Tibial artery (tissue), 4 donors: Measurements from ENCODE around the gene ADCY4.

Experiments used
- DNase-seq, 2 donors: peaks; one replicate each; pipeline ENCODE4 v3.0.0-alpha.2; 2019
- H3K27ac ChIP-seq, 2 donors: fragments of 200-600 bp; sonication (generic) in 1 of 2; 1 replicate in 1 of 2; 2 replicates in 1 of 2; pipeline ENCODE4 v1.5.1; 2018 to 2019; ENCODE audit warnings: mild to moderate bottlenecking in 1 of 2
- H3K27me3 ChIP-seq, 2 donors: fragments of 200-600 bp; sonication (generic) in 1 of 2; one replicate each; pipeline versions ENCODE4 v1.5.1 to v1.6.0; 2016 to 2019
- H3K36me3 ChIP-seq, 3 donors: fragments of 200-600 bp; sonication (generic) in 2 of 3; one replicate each; pipeline ENCODE4 v1.5.1; 2016 to 2019; ENCODE audit warnings: mild to moderate bottlenecking in 2 of 3
- H3K4me1 ChIP-seq, 4 donors: fragments of 200-600 bp; sonication (generic) in 2 of 4; 1 replicate in 3 of 4; 2 replicates in 1 of 4; pipeline ENCODE4 v1.5.1; 2016 to 2019
- H3K4me3 ChIP-seq, 2 donors: fragments of 200-600 bp; sonication (generic) in 1 of 2; 1 replicate in 1 of 2; 2 replicates in 1 of 2; pipeline ENCODE4 v1.5.1; 2018 to 2019; ENCODE audit warnings: mild to moderate bottlenecking in 2 of 2
- H3K9me3 ChIP-seq, 3 donors: fragments of 200-600 bp; sonication (generic) in 1 of 3; one replicate each; pipeline ENCODE4 v1.5.1; 2016 to 2019
- CTCF ChIP-seq, 2 experiments: fragments of 200-600 bp in 1 of 2; fragments of 450-650 bp in 1 of 2; IDR thresholded peaks; one replicate each; pipeline ENCODE4 v1.5.1; 2017 to 2019; ENCODE audit warnings: antibody characterized with exemption in 2 of 2, mild to moderate bottlenecking in 1 of 2, moderate library complexity in 1 of 2
- intact Hi-C: fragments of 100-400 bp; cut with DNase I; formaldehyde crosslinking; loops from one replicate; pipeline ENCODE4 v1.15.0; 2023; ENCODE audit warnings: low total_unique reads

ADCY4 gene

GRCh38 chr14:24313913-24314312, 21.0 kb downstream of the ADCY4 start:
- peaks cover 0 to 37% (median 23%) of the 10 kb centered on the region in 4 donors for H3K4me1 ChIP-seq
- H3K27ac ChIP-seq, result no peak overlapping the region
- TF ChIP-seq CTCF (IDR thresholded peaks at IDR 0.05), result no peak
- no peaks in the 10 kb centered on the region for H3K9me3 ChIP-seq
- peaks cover 0 to 37% of the 10 kb centered on the region in 2 donors for H3K27me3 ChIP-seq
- no peak for DNase-seq
- H3K4me3 ChIP-seq, result no peak overlapping the region
- no peaks in the 10 kb centered on the region for H3K36me3 ChIP-seq
- intact Hi-C loops, result no loop called here

GRCh38 chr14:24312736-24313507, 21.9 kb downstream of the ADCY4 start:
- Histone ChIP-seq H3K27ac (peak overlapping the region in 1 of 2 donors; percentile 26), H3K4me3 (no peak overlapping the region), H3K4me1 (peaks cover 0 to 37% (median 23%) of the 10 kb centered on the region in 4 donors), H3K9me3 (no peaks in the 10 kb centered on the region), H3K27me3 (peaks cover 0 to 30% of the 10 kb centered on the region in 2 donors), H3K36me3 (no peaks in the 10 kb centered on the region)
- intact Hi-C loops, result no loop called here
- peak in 1 of 2 donors; percentile 59 for DNase-seq
- no peak for TF ChIP-seq CTCF (IDR thresholded peaks at IDR 0.05)

GRCh38 chr14:24311837-24312615, 22.8 kb downstream of the ADCY4 start:
- Histone ChIP-seq H3K4me3 (peak overlapping the region in 1 of 2 donors; percentile 56), H3K36me3 (peaks cover 0 to 9% (median 4%) of the 10 kb centered on the region in 3 donors), H3K27me3 (peaks cover 0 to 22% of the 10 kb centered on the region in 2 donors), H3K4me1 (peaks cover 0 to 37% (median 23%) of the 10 kb centered on the region in 4 donors), H3K9me3 (no peaks in the 10 kb centered on the region), H3K27ac (peak overlapping the region; percentile 69 to 79)
- intact Hi-C loops, result no loop called here
- DNase-seq, result no peak
- no peak for TF ChIP-seq CTCF (IDR thresholded peaks at IDR 0.05)

GRCh38 chr14:24310646-24311604, 23.9 kb downstream of the ADCY4 start, which contains the start of gene LTB4R:
Gene LTB4R (plus strand): TSS chr14:24311502. CDS start chr14:24315652, 4,150 bp downstream.
- peak; percentile 52 to 86 for DNase-seq
- Histone ChIP-seq H3K9me3 (no peaks in the 10 kb centered on the region), H3K27ac (peak within 1 kb of the TSS; percentile 69 to 79), H3K27me3 (peaks cover 0 to 11% of the 10 kb centered on the region in 2 donors), H3K36me3 (peaks cover 5 to 20% (median 14%) of the 10 kb centered on the region in 3 donors), H3K4me3 (peak within 1 kb of the TSS; percentile 56), H3K4me1 (peaks cover 0 to 30% (median 17%) of the 10 kb centered on the region in 4 donors)
- peak; percentile 44 to 48 for TF ChIP-seq CTCF (IDR thresholded peaks at IDR 0.05)
- intact Hi-C loops, result no loop called here

GRCh38 chr14:24310265-24310645, 24.6 kb downstream of the ADCY4 start:
- Histone ChIP-seq H3K27me3 (peaks cover 0 to 5% of the 10 kb centered on the region in 2 donors), H3K36me3 (peaks cover 12 to 26% (median 21%) of the 10 kb centered on the region in 3 donors), H3K4me1 (peaks cover 0 to 29% (median 16%) of the 10 kb centered on the region in 4 donors), H3K4me3 (peak overlapping the region; percentile 56), H3K27ac (peak overlapping the region; percentile 69 to 79), H3K9me3 (no peaks in the 10 kb centered on the region)
- TF ChIP-seq CTCF (IDR thresholded peaks at IDR 0.05), result no peak
- no peak for DNase-seq
- intact Hi-C loops, result no loop called here
